Fibroblast of lung (primary cell): ENCODE data around the gene TREH.

ENCODE experiments used
- EZH2 ChIP-seq: IDR thresholded peaks from 2 replicates; pipeline ENCODE4 v1.5.1; 2012; ENCODE audit warnings: low read length, control low read depth, mild to moderate bottlenecking; ENCODE audit errors: missing control alignments
- TF ChIP-seq, protein P1 (sequence below), 2 donors: IDR thresholded peaks in 1 of 2; conservative IDR thresholded peaks in 1 of 2; 1 replicate in 1 of 2; 2 replicates in 1 of 2; pipeline ENCODE4 v1.5.1; 2011 to 2012; ENCODE audit warnings: low read length in 2 of 2, control low read depth in 1 of 2, inconsistent platforms in 1 of 2, low read depth in 1 of 2, mild to moderate bottlenecking in 1 of 2

DNA sequence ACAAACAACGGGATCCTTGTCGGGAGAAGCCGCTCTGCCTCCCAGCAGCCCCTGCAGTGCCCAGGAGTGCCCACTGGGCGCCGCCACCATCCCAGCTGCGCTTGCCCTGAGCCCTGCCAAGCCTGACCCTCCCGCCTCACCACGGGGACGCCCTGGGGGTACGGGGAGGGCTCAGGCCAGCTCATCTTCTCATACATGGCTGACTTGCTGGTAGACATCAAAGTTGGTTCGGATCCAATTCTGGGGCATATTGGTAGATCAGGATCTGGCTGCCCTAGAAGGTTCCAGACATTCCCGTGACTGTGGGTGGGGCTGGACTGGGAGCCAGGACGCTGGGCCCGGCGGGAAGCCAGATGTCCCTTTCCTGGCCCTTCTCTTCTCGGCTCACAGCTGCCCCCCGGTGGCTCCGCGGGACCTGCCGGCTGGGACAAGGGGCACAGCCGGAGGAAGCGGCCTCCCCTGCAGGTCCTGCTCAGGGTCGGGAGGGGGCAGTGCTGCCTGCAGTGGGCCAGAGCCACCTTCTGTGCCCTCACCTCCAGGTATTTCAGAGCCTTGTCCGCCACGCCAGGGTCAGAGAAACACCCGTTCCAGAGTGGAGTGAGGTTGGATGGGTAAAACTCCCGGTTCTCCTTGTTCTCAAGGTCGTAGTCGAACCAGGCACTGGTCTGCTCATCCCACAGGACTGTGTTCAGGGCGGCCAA, 10.6 kb upstream of the TREH start:
- TF ChIP-seq, protein P1, sequence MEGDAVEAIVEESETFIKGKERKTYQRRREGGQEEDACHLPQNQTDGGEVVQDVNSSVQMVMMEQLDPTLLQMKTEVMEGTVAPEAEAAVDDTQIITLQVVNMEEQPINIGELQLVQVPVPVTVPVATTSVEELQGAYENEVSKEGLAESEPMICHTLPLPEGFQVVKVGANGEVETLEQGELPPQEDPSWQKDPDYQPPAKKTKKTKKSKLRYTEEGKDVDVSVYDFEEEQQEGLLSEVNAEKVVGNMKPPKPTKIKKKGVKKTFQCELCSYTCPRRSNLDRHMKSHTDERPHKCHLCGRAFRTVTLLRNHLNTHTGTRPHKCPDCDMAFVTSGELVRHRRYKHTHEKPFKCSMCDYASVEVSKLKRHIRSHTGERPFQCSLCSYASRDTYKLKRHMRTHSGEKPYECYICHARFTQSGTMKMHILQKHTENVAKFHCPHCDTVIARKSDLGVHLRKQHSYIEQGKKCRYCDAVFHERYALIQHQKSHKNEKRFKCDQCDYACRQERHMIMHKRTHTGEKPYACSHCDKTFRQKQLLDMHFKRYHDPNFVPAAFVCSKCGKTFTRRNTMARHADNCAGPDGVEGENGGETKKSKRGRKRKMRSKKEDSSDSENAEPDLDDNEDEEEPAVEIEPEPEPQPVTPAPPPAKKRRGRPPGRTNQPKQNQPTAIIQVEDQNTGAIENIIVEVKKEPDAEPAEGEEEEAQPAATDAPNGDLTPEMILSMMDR (conservative IDR thresholded peaks at IDR 0.05 in 1 of 2, IDR thresholded peaks at IDR 0.05 in 1 of 2; ENCODE audit: low read depth in 1 of 2, low read length in 2 of 2): peak; percentile 66 to 77
- no peak for TF ChIP-seq EZH2
